H1 (cell line): ENCODE measurements around the gene NOB1. TPM values are rescaled to one million over a fixed set of nuclear protein-coding genes. Genes with fewer than 3 reads are reported as not detected.
A peak's percentile ranks its signal among the peaks of the same experiment; 100 is the strongest.

Experiments used
- CTCF ChIA-PET: fragments of 300-600 bp; sonication (Branson Sonifier 250); formaldehyde crosslinking; loops from one replicate; lab custom pipeline; 2021; ENCODE audit not compliant: partially characterized antibody; lab: Charles Lee
- POLR2A ChIA-PET: fragments of 300-600 bp; sonication (Branson Sonifier 250); formaldehyde crosslinking; loops from one replicate; lab custom pipeline; 2021; ENCODE audit warnings: inconsistent platforms; ENCODE audit not compliant: partially characterized antibody; lab: Charles Lee
- DNase-seq, 2 experiments: peaks; one replicate each; pipeline versions ENCODE4 v3.0.0 to v3.0.0-alpha.2; 2010 to 2022; ENCODE audit warnings: low spot score in 2 of 2, low read depth in 1 of 2, mixed read lengths in 1 of 2
- FAIRE-seq: peaks from 2 replicates; lab custom pipeline; 2011; peaks lifted over from hg19 to GRCh38; lab: Jason Lieb, UNC
- H2AFZ ChIP-seq: 2 replicates; pipeline ENCODE4 v1.8.1; 2012; ENCODE audit warnings: low read length, inconsistent platforms
- H2AK5ac ChIP-seq: 2 replicates; pipeline ENCODE4 v1.6.1; 2013; ENCODE audit warnings: low read depth, low read length
- H2BK120ac ChIP-seq: replicated peaks from 2 replicates; pipeline ENCODE3; 2013; ENCODE audit warnings: low read depth, low read length, inconsistent platforms
- H2BK12ac ChIP-seq: 2 replicates; pipeline ENCODE4 v1.6.1; 2013; ENCODE audit warnings: low read depth, low read length
- H2BK15ac ChIP-seq: 2 replicates; pipeline ENCODE4 v1.6.1; 2013; ENCODE audit warnings: low read length
- H2BK20ac ChIP-seq: 2 replicates; pipeline ENCODE4 v1.6.1; 2013; ENCODE audit warnings: low read length
- H2BK5ac ChIP-seq: 2 replicates; pipeline ENCODE4 v1.6.1; 2013; ENCODE audit warnings: low read depth, low read length
- H3K14ac ChIP-seq: 2 replicates; pipeline ENCODE4 v1.6.1; 2013; ENCODE audit warnings: inconsistent platforms; ENCODE audit not compliant: insufficient read length
- H3K18ac ChIP-seq: 2 replicates; pipeline ENCODE4 v1.6.1; 2013; ENCODE audit warnings: low read length; ENCODE audit errors: extremely low read depth
- H3K23ac ChIP-seq: 2 replicates; pipeline ENCODE4 v1.6.1; 2013; ENCODE audit warnings: inconsistent platforms; ENCODE audit not compliant: insufficient read length
- H3K23me2 ChIP-seq: 2 replicates; pipeline ENCODE4 v1.6.1; 2013; ENCODE audit warnings: low read depth, low read length
- H3K27ac ChIP-seq: 2 replicates; pipeline ENCODE4 v1.6.1; 2011; ENCODE audit warnings: low read depth, low read length, inconsistent platforms
- H3K27me3 ChIP-seq, 4 experiments: replicated peaks in 1 of 4; 1 replicate in 1 of 4; 2 replicates in 3 of 4; pipeline versions ENCODE4 v1.6.1 to v1.8.1; 2011 to 2013; ENCODE audit warnings: low read length in 3 of 4, mild to moderate bottlenecking in 3 of 4, inconsistent platforms in 2 of 4, mixed read lengths in 2 of 4, moderate library complexity in 1 of 4; ENCODE audit not compliant: control insufficient read depth in 3 of 4, insufficient read depth in 3 of 4; ENCODE audit errors: extremely low read depth in 1 of 4
- H3K36me3 ChIP-seq, 4 experiments: 2 replicates each; pipeline versions ENCODE4 v1.6.1 to v1.8.1; 2011 to 2013; ENCODE audit warnings: mild to moderate bottlenecking in 4 of 4, low read length in 3 of 4, moderate library complexity in 2 of 4, control low read depth in 1 of 4, inconsistent platforms in 1 of 4; ENCODE audit not compliant: insufficient read depth in 4 of 4, control insufficient read depth in 2 of 4
- H3K4ac ChIP-seq: replicated peaks from 2 replicates; pipeline ENCODE3; 2013; ENCODE audit warnings: low read length, low read depth, mixed read lengths, inconsistent platforms; ENCODE audit not compliant: insufficient read length
- H3K4me1 ChIP-seq, 4 experiments: replicated peaks in 1 of 4; 1 replicate in 1 of 4; 2 replicates in 3 of 4; pipeline versions ENCODE4 v1.6.1 to v1.8.1; 2011 to 2013; ENCODE audit warnings: low read length in 3 of 4, inconsistent platforms in 2 of 4, mixed read lengths in 1 of 4; ENCODE audit not compliant: insufficient read depth in 4 of 4, control insufficient read depth in 3 of 4
- H3K4me2 ChIP-seq, 2 experiments: 2 replicates each; pipeline versions ENCODE4 v1.6.1 to v1.8.1; 2011 to 2013; ENCODE audit warnings: low read depth in 2 of 2, low read length in 2 of 2, control low read depth in 1 of 2, inconsistent platforms in 1 of 2, mild to moderate bottlenecking in 1 of 2; ENCODE audit not compliant: insufficient read depth in 1 of 2
- H3K4me3 ChIP-seq, 4 experiments: fragments of 200-600, 300-600 bp in 1 of 4; sonication (generic), shearing (Covaris generic), sonication (Bioruptor Twin) in 1 of 4; 2 replicates each; pipeline versions ENCODE4 v1.5.1 to v1.8.1; 2011 to 2016; ENCODE audit warnings: low read length in 4 of 4, low read depth in 3 of 4, control low read depth in 2 of 4, inconsistent platforms in 2 of 4, mild to moderate bottlenecking in 2 of 4, mixed read lengths in 1 of 4, moderate library complexity in 1 of 4; ENCODE audit not compliant: insufficient read depth in 2 of 4; ENCODE audit errors: extremely low read depth in 1 of 4
- H3K56ac ChIP-seq: replicated peaks from 2 replicates; pipeline ENCODE3; 2013; ENCODE audit warnings: low read depth, mild to moderate bottlenecking, mixed read lengths, low read length, inconsistent platforms; ENCODE audit not compliant: insufficient read length
- H3K79me1 ChIP-seq: 2 replicates; pipeline ENCODE4 v1.6.1; 2013; ENCODE audit warnings: low read depth, low read length, control low read depth
- H3K79me2 ChIP-seq, 2 experiments: 2 replicates each; pipeline versions ENCODE4 v1.6.1 to v1.8.1; 2012 to 2013; ENCODE audit warnings: low read length in 2 of 2, mild to moderate bottlenecking in 2 of 2, inconsistent platforms in 1 of 2; ENCODE audit not compliant: insufficient read depth in 2 of 2, control insufficient read depth in 1 of 2
- H3K9ac ChIP-seq, 4 experiments: replicated peaks in 1 of 4; 1 replicate in 1 of 4; 2 replicates in 3 of 4; pipeline versions ENCODE4 v1.6.1 to v1.8.1; 2011 to 2013; ENCODE audit warnings: low read depth in 3 of 4, low read length in 3 of 4, control low read depth in 2 of 4, mild to moderate bottlenecking in 2 of 4, moderate library complexity in 2 of 4, inconsistent platforms in 1 of 4; ENCODE audit errors: extremely low read depth in 1 of 4
- H3K9me3 ChIP-seq, 2 experiments: 2 replicates each; pipeline versions ENCODE4 v1.6.1 to v1.8.1; 2012 to 2013; ENCODE audit warnings: mild to moderate bottlenecking in 2 of 2, moderate library complexity in 2 of 2, control low read depth in 1 of 2, inconsistent platforms in 1 of 2, low read depth in 1 of 2, low read length in 1 of 2, mixed read lengths in 1 of 2; ENCODE audit not compliant: insufficient read depth in 2 of 2
- H4K20me1 ChIP-seq, 2 experiments: replicated peaks in 1 of 2; 2 replicates each; pipeline versions ENCODE3 to v1.8.1; 2011 to 2013; ENCODE audit warnings: inconsistent platforms in 2 of 2, low read length in 2 of 2, mild to moderate bottlenecking in 1 of 2; ENCODE audit not compliant: insufficient read depth in 2 of 2, control insufficient read depth in 1 of 2
- H4K5ac ChIP-seq: 2 replicates; pipeline ENCODE4 v1.6.1; 2013; ENCODE audit warnings: low read length, low read depth, mixed read lengths, inconsistent platforms; ENCODE audit not compliant: insufficient read length
- H4K8ac ChIP-seq: 2 replicates; pipeline ENCODE4 v1.8.0; 2013; ENCODE audit warnings: mild to moderate bottlenecking, moderate library complexity, low read length, inconsistent platforms; ENCODE audit not compliant: insufficient read depth; ENCODE audit errors: extremely low read depth
- H4K91ac ChIP-seq: replicated peaks from 2 replicates; pipeline ENCODE3; 2013; ENCODE audit warnings: low read length, mixed read lengths, inconsistent platforms; ENCODE audit not compliant: insufficient read length
- CTBP2 ChIP-seq: IDR thresholded peaks from 2 replicates; pipeline ENCODE4 v1.7.0; 2011; ENCODE audit warnings: borderline replicate concordance, mild to moderate bottlenecking, moderate library complexity, mixed read lengths, low read length; ENCODE audit not compliant: insufficient read depth, insufficient read length
- EGR1 ChIP-seq: IDR thresholded peaks from 2 replicates; pipeline ENCODE4 v1.6.1; 2011; ENCODE audit warnings: low read depth, low read length, borderline replicate concordance
- FOSL1 ChIP-seq: IDR thresholded peaks from 2 replicates; pipeline ENCODE4 v1.6.1; 2011; ENCODE audit warnings: mild to moderate bottlenecking, low read depth, low read length, moderate library complexity; ENCODE audit not compliant: insufficient read depth
- GTF2F1 ChIP-seq: IDR thresholded peaks from 2 replicates; pipeline ENCODE4 v1.6.1; 2012; ENCODE audit warnings: low read depth, low read length, improper control_type of control experiment, borderline replicate concordance
- KDM4A ChIP-seq: IDR thresholded peaks from one replicate; pipeline ENCODE4 v1.7.1; 2012; ENCODE audit warnings: low read depth, mild to moderate bottlenecking, moderate library complexity, low read length, inconsistent platforms; ENCODE audit not compliant: severe bottlenecking
- NANOG ChIP-seq: IDR thresholded peaks from 2 replicates; pipeline ENCODE4 v1.6.1; 2011; ENCODE audit warnings: low read length, low read depth, mild to moderate bottlenecking, inconsistent platforms; ENCODE audit not compliant: insufficient read depth, poor library complexity, severe bottlenecking
- NRF1 ChIP-seq: IDR thresholded peaks from 2 replicates; pipeline ENCODE4 v1.6.1; 2011; ENCODE audit warnings: mild to moderate bottlenecking, low read depth, low read length, improper control_type of control experiment
- SRF ChIP-seq: IDR thresholded peaks from 2 replicates; pipeline ENCODE4 v1.6.1; 2011; ENCODE audit warnings: mild to moderate bottlenecking, low read depth, low read length, moderate library complexity
- TAF1 ChIP-seq: IDR thresholded peaks from 2 replicates; pipeline ENCODE4 v1.6.1; 2011; ENCODE audit warnings: mild to moderate bottlenecking, low read depth, low read length
- TAF7 ChIP-seq: optimal IDR thresholded peaks from 2 replicates; pipeline ENCODE3; 2011; ENCODE audit warnings: low read depth, mild to moderate bottlenecking, inconsistent platforms, low read length, moderate library complexity, borderline replicate concordance
- YY1 ChIP-seq: IDR thresholded peaks from 2 replicates; pipeline ENCODE4 v1.6.1; 2011; ENCODE audit warnings: low read depth, mild to moderate bottlenecking, low read length
- WGBS, 2 experiments: shearing (Covaris generic) in 1 of 2; methylation state at CpG; one replicate each; pipeline versions ENCODE4 v1.1.6 to v1.1.7; 2013 to 2015; ENCODE audit warnings: low lambda C conversion rate in 2 of 2, mixed read lengths in 2 of 2, inconsistent platforms in 1 of 2, low coverage in 1 of 2, missing lambda C conversion rate in 1 of 2; ENCODE audit not compliant: insufficient replicate concordance in 2 of 2, insufficient coverage in 1 of 2, insufficient read length in 1 of 2; ENCODE audit errors: extremely low coverage in 1 of 2, missing lambda C conversion rate in 1 of 2; 5-methylcytosine and 5-hydroxymethylcytosine counted together
- polyA plus RNA-seq, 7 experiments: library from polyadenylated mRNA; depleted of rRNA in 3 of 7; stranded (reverse) in 5 of 7; unstranded in 2 of 7; fragments of >200 nt in 5 of 7; fragments of 200-250 nt in 2 of 7; gene quantifications; 1 replicate in 5 of 7; 2 replicates in 1 of 7; 4 replicates in 1 of 7; pipeline versions ENCODE4 v1.2.1 to v1.2.3, GENCODE V29; 2011 to 2013; ENCODE audit warnings: missing spikeins in 2 of 7, mixed read lengths in 2 of 7
- total RNA-seq: library from RNA; stranded (reverse); fragmentation: NEBNext Ultra II Directional; extraction: Animal tissue kit (Norgen Biotek cat#: 25700); gene quantifications from 2 replicates; pipeline ENCODE4 v1.2.1, GENCODE V29; 2021

Gene NOB1
- total and polyA plus RNA-seq, 2 of the 8 experiments (the other 6 are each of a cell fraction or from before 2014, with no cell fraction given): 88.2 to 108 TPM

DNA sequence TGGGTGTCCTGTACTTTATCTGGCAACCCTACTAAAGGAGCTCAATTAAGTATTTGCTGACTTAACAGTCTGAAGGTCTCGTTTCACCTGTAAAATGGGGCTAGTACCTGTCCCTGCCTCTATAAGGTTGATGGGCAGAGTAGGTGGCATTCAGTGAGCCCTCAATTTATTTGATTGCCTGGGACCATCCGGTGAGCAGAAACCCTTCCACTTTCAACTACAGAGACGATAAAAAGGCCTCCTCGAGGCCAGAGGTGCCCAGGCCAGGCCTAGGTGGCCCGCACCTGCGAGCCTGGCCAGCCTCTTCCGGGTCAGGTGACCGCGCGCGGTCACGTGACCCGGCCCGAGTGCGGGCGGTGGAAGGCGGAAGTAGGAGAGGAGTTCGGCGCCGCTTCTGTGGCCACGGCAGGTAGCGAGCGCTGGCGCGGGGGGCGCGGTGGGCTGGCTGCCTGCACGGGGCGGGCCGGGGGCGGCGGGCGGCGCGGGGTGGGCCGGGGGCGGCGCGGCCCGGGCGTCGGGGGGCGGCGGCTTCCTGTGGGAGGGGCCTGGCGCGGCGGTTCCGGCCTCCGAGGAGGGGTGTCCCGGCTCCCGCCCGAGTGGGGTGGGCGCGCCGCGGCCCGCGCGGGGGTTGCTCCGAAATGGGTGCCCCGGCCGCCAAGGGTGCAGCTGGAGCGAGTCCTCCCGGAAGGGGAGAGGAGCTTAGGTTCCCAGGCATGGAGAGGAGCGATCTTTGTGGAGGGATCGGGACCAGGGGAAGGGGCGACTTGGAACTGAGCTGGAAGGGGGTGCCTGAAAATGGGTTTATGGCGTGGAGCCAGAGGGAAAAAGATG lies 7.5 kb upstream of the NOB1 start, which contains the start of gene WWP2:
Gene WWP2 (plus strand): TSS at position 350 of the 831 bp plus-strand sequence. CDS start 24,679 bp downstream, outside the sequence.
- Histone ChIP-seq H2AK5ac (no peak within 1 kb of the TSS), H3K23ac (no peak within 1 kb of the TSS), H2BK120ac (no peak within 1 kb of the TSS), H2AFZ (peak within 1 kb of the TSS; percentile 83), H3K9ac (peak within 1 kb of the TSS; percentile 67 to 85 (median 82)), H4K8ac (peak within 1 kb of the TSS; percentile 93), H3K4me3 (peak within 1 kb of the TSS; percentile 84 to 100 (median 96)), H2BK20ac (no peak within 1 kb of the TSS), H4K5ac (peak within 1 kb of the TSS; percentile 96), H4K91ac (peak within 1 kb of the TSS; percentile 90), H4K20me1 (no peaks in the 10 kb centered on the region), H3K27me3 (no peaks in the 10 kb centered on the region), H3K36me3 (no peaks in the 10 kb centered on the region), H2BK15ac (no peak within 1 kb of the TSS), H2BK5ac (peak within 1 kb of the TSS; percentile 81), H3K9me3 (peaks cover 0 to 2% of the 10 kb centered on the region in 2 experiments; a peak in 1 of 4 replicates), H3K4me2 (peak within 1 kb of the TSS; percentile 78 to 89), H3K4ac (peak within 1 kb of the TSS; percentile 47), H3K56ac (peak within 1 kb of the TSS; percentile 72), H2BK12ac (no peak within 1 kb of the TSS), H3K79me1 (peaks cover 7% of the 10 kb centered on the region), H3K4me1 (peaks cover 0 to 2% (median 0%) of the 10 kb centered on the region in 4 experiments; a peak in 3 of 7 replicates), H3K18ac (peak within 1 kb of the TSS; percentile 87), H3K14ac (no peak within 1 kb of the TSS), H3K23me2 (peaks cover 5% of the 10 kb centered on the region; the same call in 1 of the 2 replicates), H3K79me2 (peaks cover 9 to 44% of the 10 kb centered on the region in 2 experiments), H3K27ac (peak within 1 kb of the TSS; percentile 66; the same call in 1 of the 2 replicates)
- CTCF ChIA-PET: interaction anchor here (1.0 to 1.4 kb wide), 6 partner anchors 15 to 168 kb away, joined by 3 to 4 read pairs (median 4); no protein-coding TSS in a partner anchor
- FAIRE-seq: no peak
- 5% methylated on average over 21 of the region's 68 CpGs; no CpG with 5 or more reads in 1 of the 2 experiments for WGBS, 2 experiments
- peak; percentile 54 to 79 for DNase-seq
- POLR2A ChIA-PET: interaction anchor here (0.7 to 2.5 kb wide), 11 partner anchors 8 to 40 kb away, joined by 3 to 17 read pairs (median 3); partner anchors contain the start of genes NOB1 and NQO1
- TF ChIP-seq SRF: no peak
- peak; percentile 27 for TF ChIP-seq KDM4A
- peak; percentile 73 for TF ChIP-seq TAF7
- TF ChIP-seq YY1: no peak
- TF ChIP-seq NRF1: no peak
- TF ChIP-seq EGR1: peak; percentile 61; the same call in 1 of the 2 replicates
- peak; percentile 86 for TF ChIP-seq TAF1
- TF ChIP-seq GTF2F1: peak; percentile 94
- TF ChIP-seq CTBP2: no peak
- TF ChIP-seq FOSL1: no peak
- no peak for TF ChIP-seq NANOG
